ENCODE measurements around the gene KIF26B.

The KIF26B gene

GRCh38 chr1:245432228-245432875 lies 277.6 kb downstream of the KIF26B start:
- no peak overlapping the region for H3K4me3 ChIP-seq (replicated peaks in 1 of 2; ENCODE audit: low read depth in 2 of 2, low read length in 2 of 2)
- no peak for DNase-seq (ENCODE audit: low read depth in 2 of 2)
- no peak for TF ChIP-seq CTCF (IDR thresholded peaks at IDR 0.05; ENCODE audit: low read depth, low read length)

GRCh38 chr1:245433561-245433960 lies 278.8 kb downstream of the KIF26B start:
- TF ChIP-seq CTCF (IDR thresholded peaks at IDR 0.05; ENCODE audit: low read depth, low read length) = no peak
- DNase-seq (ENCODE audit: low read depth in 2 of 2) = no peak
- H3K4me3 ChIP-seq (replicated peaks in 1 of 2; ENCODE audit: low read depth in 2 of 2, low read length in 2 of 2) = no peak overlapping the region

GRCh38 chr1:245434280-245434679 lies 279.5 kb downstream of the KIF26B start:
- peak; percentile 19 for TF ChIP-seq CTCF (IDR thresholded peaks at IDR 0.05; ENCODE audit: low read depth, low read length)
- no peak overlapping the region for H3K4me3 ChIP-seq (replicated peaks in 1 of 2; ENCODE audit: low read depth in 2 of 2, low read length in 2 of 2)
- DNase-seq (ENCODE audit: low read depth in 2 of 2) = no peak

- no peak for DNase-seq (ENCODE audit: low read depth in 2 of 2)
- TF ChIP-seq CTCF (IDR thresholded peaks at IDR 0.05; ENCODE audit: low read depth, low read length) = no peak
These were observed 281.6 kb downstream of the KIF26B start for GRCh38 chr1:245436407-245436806.

GRCh38 chr1:245437369-245438062 lies 282.7 kb downstream of the KIF26B start:
- no peak overlapping the region for H3K4me3 ChIP-seq (replicated peaks in 1 of 2; ENCODE audit: low read depth in 2 of 2, low read length in 2 of 2)
- DNase-seq (ENCODE audit: low read depth in 2 of 2) = no peak
- TF ChIP-seq CTCF (IDR thresholded peaks at IDR 0.05; ENCODE audit: low read depth, low read length) = no peak

More at GRCh38 chr1:245436407-245436806, 281.6 kb downstream of the KIF26B start:
- H3K4me3 ChIP-seq (replicated peaks in 1 of 2; ENCODE audit: low read depth in 2 of 2, low read length in 2 of 2) = no peak overlapping the region

GRCh38 chr1:245440922-245441321 lies 286.1 kb downstream of the KIF26B start:
- no peak for DNase-seq (ENCODE audit: low read depth in 2 of 2)
- TF ChIP-seq CTCF (IDR thresholded peaks at IDR 0.05; ENCODE audit: low read depth, low read length) = no peak
- H3K4me3 ChIP-seq (replicated peaks in 1 of 2; ENCODE audit: low read depth in 2 of 2, low read length in 2 of 2) = no peak overlapping the region
